HL-60 (cell line): ENCODE data around the gene ANKRD6.

Experiments
- DNase-seq, 2 experiments: peaks; one replicate each; pipeline ENCODE4 v3.0.0-alpha.2; 2010 to 2020; ENCODE audit warnings: low read depth in 1 of 2, low spot score in 1 of 2
- H3K27ac ChIP-seq: fragments of 250-450 bp; sonication (Bioruptor Pico); replicated peaks from 2 replicates; pipeline ENCODE4 v1.5.1; 2020; ENCODE audit warnings: mild to moderate bottlenecking, moderate library complexity
- H3K27me3 ChIP-seq: fragments of 250-450 bp; sonication (Bioruptor Pico); 2 replicates; pipeline ENCODE4 v1.5.1; 2021; ENCODE audit warnings: mild to moderate bottlenecking, moderate library complexity; ENCODE audit not compliant: insufficient read depth, poor library complexity, severe bottlenecking
- H3K4me3 ChIP-seq: replicated peaks from 2 replicates; pipeline ENCODE4 v1.5.1; 2011; ENCODE audit warnings: mild to moderate bottlenecking, control low read depth, low read length; ENCODE audit not compliant: insufficient read depth
- CTCF ChIP-seq: IDR thresholded peaks from one replicate; pipeline ENCODE4 v1.5.1; 2011; ENCODE audit warnings: low read length, control low read depth, inconsistent platforms; ENCODE audit not compliant: insufficient read depth
- GABPA ChIP-seq: IDR thresholded peaks from 2 replicates; pipeline ENCODE4 v1.6.1; 2012; ENCODE audit warnings: low read depth
- POLR2AphosphoS5 ChIP-seq: IDR thresholded peaks from 2 replicates; pipeline ENCODE4 v1.6.1; 2012; ENCODE audit warnings: low read depth
- SPI1 ChIP-seq: IDR thresholded peaks from 2 replicates; pipeline ENCODE4 v1.6.1; 2012; ENCODE audit warnings: low read depth, mild to moderate bottlenecking, borderline replicate concordance
- TF ChIP-seq, protein P1 (sequence below): IDR thresholded peaks from 2 replicates; pipeline ENCODE4 v1.6.1; 2012; ENCODE audit warnings: low read depth; ENCODE audit not compliant: insufficient replicate concordance

ANKRD6 gene

GRCh38 chr6:89604653-89605052 is 171.7 kb downstream of the ANKRD6 start:
- Histone ChIP-seq H3K27ac (no peak overlapping the region), H3K4me3 (no peak overlapping the region), H3K27me3 (no peaks in the 10 kb centered on the region)
- no peak for DNase-seq
- no peak for TF ChIP-seq POLR2AphosphoS5

DNA sequence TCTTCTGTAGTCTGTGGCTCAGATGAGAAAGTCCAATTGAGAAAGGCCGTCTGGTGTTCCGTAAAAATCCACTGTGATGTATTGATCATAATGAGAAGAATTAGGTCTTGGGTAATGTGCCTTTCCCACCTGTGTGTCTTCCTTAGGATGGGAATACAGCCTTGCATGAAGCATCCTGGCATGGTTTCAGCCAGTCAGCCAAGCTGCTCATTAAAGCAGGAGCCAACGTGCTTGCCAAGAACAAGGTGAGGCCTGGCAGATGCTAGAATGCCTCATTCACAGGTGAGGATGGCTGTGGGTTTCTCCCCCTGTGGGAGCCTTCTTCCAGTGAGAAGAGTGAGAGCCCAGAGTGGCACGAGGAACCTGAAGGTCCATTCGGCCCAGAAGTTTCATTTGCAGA is 172.9 kb downstream of the ANKRD6 start:
- no peak for DNase-seq
- no peak for TF ChIP-seq POLR2AphosphoS5
- TF ChIP-seq, protein P1, sequence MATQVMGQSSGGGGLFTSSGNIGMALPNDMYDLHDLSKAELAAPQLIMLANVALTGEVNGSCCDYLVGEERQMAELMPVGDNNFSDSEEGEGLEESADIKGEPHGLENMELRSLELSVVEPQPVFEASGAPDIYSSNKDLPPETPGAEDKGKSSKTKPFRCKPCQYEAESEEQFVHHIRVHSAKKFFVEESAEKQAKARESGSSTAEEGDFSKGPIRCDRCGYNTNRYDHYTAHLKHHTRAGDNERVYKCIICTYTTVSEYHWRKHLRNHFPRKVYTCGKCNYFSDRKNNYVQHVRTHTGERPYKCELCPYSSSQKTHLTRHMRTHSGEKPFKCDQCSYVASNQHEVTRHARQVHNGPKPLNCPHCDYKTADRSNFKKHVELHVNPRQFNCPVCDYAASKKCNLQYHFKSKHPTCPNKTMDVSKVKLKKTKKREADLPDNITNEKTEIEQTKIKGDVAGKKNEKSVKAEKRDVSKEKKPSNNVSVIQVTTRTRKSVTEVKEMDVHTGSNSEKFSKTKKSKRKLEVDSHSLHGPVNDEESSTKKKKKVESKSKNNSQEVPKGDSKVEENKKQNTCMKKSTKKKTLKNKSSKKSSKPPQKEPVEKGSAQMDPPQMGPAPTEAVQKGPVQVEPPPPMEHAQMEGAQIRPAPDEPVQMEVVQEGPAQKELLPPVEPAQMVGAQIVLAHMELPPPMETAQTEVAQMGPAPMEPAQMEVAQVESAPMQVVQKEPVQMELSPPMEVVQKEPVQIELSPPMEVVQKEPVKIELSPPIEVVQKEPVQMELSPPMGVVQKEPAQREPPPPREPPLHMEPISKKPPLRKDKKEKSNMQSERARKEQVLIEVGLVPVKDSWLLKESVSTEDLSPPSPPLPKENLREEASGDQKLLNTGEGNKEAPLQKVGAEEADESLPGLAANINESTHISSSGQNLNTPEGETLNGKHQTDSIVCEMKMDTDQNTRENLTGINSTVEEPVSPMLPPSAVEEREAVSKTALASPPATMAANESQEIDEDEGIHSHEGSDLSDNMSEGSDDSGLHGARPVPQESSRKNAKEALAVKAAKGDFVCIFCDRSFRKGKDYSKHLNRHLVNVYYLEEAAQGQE, result no peak
- no peak for TF ChIP-seq SPI1
- no peak for TF ChIP-seq CTCF
- TF ChIP-seq GABPA, result no peak
- H3K4me3 ChIP-seq, result no peak overlapping the region
- H3K27ac ChIP-seq, result no peak overlapping the region
- H3K27me3 ChIP-seq, result no peaks in the 10 kb centered on the region

DNA sequence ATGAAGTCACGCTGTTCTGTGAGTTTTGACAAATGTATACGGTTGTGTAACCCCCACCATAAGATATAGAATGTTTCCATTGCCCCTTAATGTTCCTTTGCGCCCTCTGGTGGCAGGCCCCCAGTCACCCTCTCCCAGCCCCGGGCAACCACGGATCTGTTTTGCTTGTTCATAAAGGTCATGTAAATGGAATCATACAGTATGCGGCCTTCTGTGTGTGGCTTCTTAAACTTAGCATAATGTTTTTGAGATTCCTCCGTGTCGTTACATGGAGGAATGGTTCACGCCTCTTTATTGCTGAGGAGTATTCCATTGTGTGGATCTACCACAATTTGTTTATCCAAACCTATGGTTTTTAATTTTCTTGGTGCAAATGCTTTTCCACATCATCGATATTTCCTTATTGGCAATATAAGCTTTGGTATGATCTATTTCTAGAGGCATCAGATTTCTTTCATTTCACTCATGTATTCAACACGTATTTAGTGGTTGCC is 177.2 kb downstream of the ANKRD6 start:
- TF ChIP-seq CTCF (peak; percentile 88), POLR2AphosphoS5 (no peak), SPI1 (no peak)
- H3K4me3 ChIP-seq, result no peak overlapping the region
- DNase-seq, result peak; percentile 12 to 76
- H3K27ac ChIP-seq, result no peak overlapping the region
- H3K27me3 ChIP-seq, result no peaks in the 10 kb centered on the region

GRCh38 chr6:89611666-89612065 is 178.7 kb downstream of the ANKRD6 start:
- no peaks in the 10 kb centered on the region for H3K27me3 ChIP-seq
- TF ChIP-seq SPI1 (no peak), GABPA (no peak), CTCF (no peak), POLR2AphosphoS5 (no peak)
- TF ChIP-seq, protein P1, result no peak
- DNase-seq, result no peak
- H3K27ac ChIP-seq, result no peak overlapping the region
- H3K4me3 ChIP-seq, result no peak overlapping the region
